OCI-LY7 (cell line): ENCODE data around the gene PPM1H. TPM values are rescaled to one million over a fixed set of nuclear protein-coding genes. Genes with fewer than 3 reads are reported as not detected.

Source experiments
- BruUV-seq: library from RNA; stranded (reverse); fragments of 400-500 nt; replicated peaks from 2 replicates; lab custom pipeline; 2021; lab: Mats Ljungman, UMichigan
- CTCF ChIA-PET: fragments of 300-600 bp; sonication (Branson Sonifier 250); formaldehyde crosslinking; loops from one replicate; lab custom pipeline; 2022; ENCODE audit warnings: antibody characterized with exemption; ENCODE audit not compliant: unreplicated experiment; lab: Charles Lee
- POLR2A ChIA-PET: fragments of 300-600 bp; sonication (Branson Sonifier 250); formaldehyde crosslinking; loops from one replicate; lab custom pipeline; 2022; ENCODE audit warnings: antibody characterized with exemption; lab: Charles Lee
- DNase-seq: peaks from one replicate; pipeline ENCODE4 v3.0.0-alpha.2; 2015; ENCODE audit warnings: low spot score
- H2AFZ ChIP-seq: fragments of 200-600 bp; sonication (generic), shearing (Covaris generic); 2 replicates; pipeline ENCODE4 v1.6.1; 2014; ENCODE audit warnings: mild to moderate bottlenecking, antibody characterized with exemption, low read length, moderate library complexity
- H3K27ac ChIP-seq: fragments of 200-600 bp; sonication (generic); 2 replicates; pipeline ENCODE4 v1.5.1; 2014; ENCODE audit warnings: mixed run types, low read depth, mild to moderate bottlenecking, moderate library complexity, low read length, inconsistent platforms; ENCODE audit not compliant: poor library complexity, severe bottlenecking
- H3K36me3 ChIP-seq: fragments of 200-600 bp; sonication (generic); 2 replicates; pipeline ENCODE4 v1.6.1; 2014; ENCODE audit warnings: mild to moderate bottlenecking, antibody characterized with exemption, low read length, moderate library complexity, mixed read lengths; ENCODE audit not compliant: insufficient read depth
- H3K4me1 ChIP-seq: fragments of 200-600 bp; sonication (generic); 2 replicates; pipeline ENCODE4 v1.5.1; 2014; ENCODE audit warnings: mild to moderate bottlenecking, low read length; ENCODE audit not compliant: insufficient read depth, poor library complexity, severe bottlenecking
- H3K4me2 ChIP-seq: fragments of 200-600 bp; sonication (generic); 2 replicates; pipeline ENCODE4 v1.6.1; 2014; ENCODE audit warnings: mild to moderate bottlenecking, low read length
- H3K4me3 ChIP-seq: fragments of 200-600 bp; sonication (generic); 2 replicates; pipeline ENCODE4 v1.5.1; 2014; ENCODE audit warnings: mild to moderate bottlenecking, low read depth, low read length; ENCODE audit not compliant: poor library complexity, severe bottlenecking
- H3K79me2 ChIP-seq: fragments of 200-600 bp; sonication (generic); 2 replicates; pipeline ENCODE4 v1.6.1; 2016; ENCODE audit warnings: low read depth, mild to moderate bottlenecking, low read length, moderate library complexity, mixed read lengths; ENCODE audit not compliant: insufficient read depth
- H3K9me2 ChIP-seq: fragments of 200-600 bp; sonication (generic); 2 replicates; pipeline ENCODE4 v1.6.1; 2016; ENCODE audit warnings: mild to moderate bottlenecking, low read length, mixed read lengths; ENCODE audit not compliant: insufficient read depth
- H3K9me3 ChIP-seq: fragments of 200-600 bp; sonication (generic); 2 replicates; pipeline ENCODE4 v1.6.1; 2014; ENCODE audit warnings: mild to moderate bottlenecking, mixed run types, low read length, mixed read lengths
- H4K20me1 ChIP-seq: fragments of 200-600 bp; sonication (generic); 2 replicates; pipeline ENCODE4 v1.6.1; 2014; ENCODE audit warnings: mild to moderate bottlenecking, antibody characterized with exemption, low read length, moderate library complexity, mixed read lengths; ENCODE audit not compliant: insufficient read depth
- CTCF ChIP-seq: fragments of 200-600 bp; sonication (generic); conservative IDR thresholded peaks from 2 replicates; pipeline ENCODE4 v1.5.1; 2014; ENCODE audit warnings: mild to moderate bottlenecking, antibody characterized with exemption, low read length, moderate library complexity, mixed read lengths
- EZH2phosphoT487 ChIP-seq: fragments of 200-600 bp; sonication (generic); IDR thresholded peaks from 2 replicates; pipeline ENCODE4 v1.6.1; 2018; ENCODE audit warnings: low read depth, borderline replicate concordance, mild to moderate bottlenecking, mixed run types, antibody characterized with exemption, low read length, moderate library complexity, mixed read lengths
- intact Hi-C: fragments of 100-400 bp; cut with micrococcal nuclease; formaldehyde crosslinking; loops from one replicate; pipeline ENCODE4 v1.10.0; 2022; ENCODE audit not compliant: unreplicated experiment
- total RNA-seq, 2 experiments: library from RNA; depleted of rRNA in 1 of 2; stranded (reverse); fragments of >200 nt in 1 of 2; shearing (Covaris generic) in 1 of 2; gene quantifications; 2 replicates each; pipeline ENCODE4 v1.2.3, GENCODE V29; 2014 to 2022

The PPM1H gene
- total RNA-seq, 2 experiments from 2014 or later: 2.0 to 3.4 TPM

GRCh38 chr12:62806893-62807292 is 128.1 kb downstream of the PPM1H start:
- ChIA-PET CTCF (no interaction called here), POLR2A (no interaction called here)
- no TSS peak for BruUV-seq
- no peaks in the 10 kb centered on the region for H3K9me3 ChIP-seq
- H4K20me1 ChIP-seq: no peaks in the 10 kb centered on the region
- H3K27ac ChIP-seq: no peak overlapping the region
- intact Hi-C loops: no loop called here
- no peak for DNase-seq
- H3K79me2 ChIP-seq: no peaks in the 10 kb centered on the region
- H3K9me2 ChIP-seq: no peaks in the 10 kb centered on the region
- H3K4me2 ChIP-seq: no peak overlapping the region
- no peak overlapping the region for H2AFZ ChIP-seq
- TF ChIP-seq EZH2phosphoT487 (no peak), CTCF (no peak)
- no peaks in the 10 kb centered on the region for H3K4me1 ChIP-seq
- H3K4me3 ChIP-seq: no peak overlapping the region
- H3K36me3 ChIP-seq: no peaks in the 10 kb centered on the region

GRCh38 chr12:62806244-62806836 is 128.6 kb downstream of the PPM1H start:
- Histone ChIP-seq H3K79me2 (no peaks in the 10 kb centered on the region), H3K4me1 (no peaks in the 10 kb centered on the region), H3K27ac (no peak overlapping the region), H2AFZ (no peak overlapping the region), H3K4me3 (no peak overlapping the region), H3K9me2 (no peaks in the 10 kb centered on the region), H3K36me3 (no peaks in the 10 kb centered on the region), H3K9me3 (no peaks in the 10 kb centered on the region), H4K20me1 (no peaks in the 10 kb centered on the region), H3K4me2 (no peak overlapping the region)
- BruUV-seq: no TSS peak
- intact Hi-C loops: no loop called here
- CTCF ChIA-PET: no interaction called here
- POLR2A ChIA-PET: interaction anchor here (0.6 kb wide), 1 partner anchor 13 kb away, joined by 3 read pairs; no protein-coding TSS in a partner anchor
- TF ChIP-seq CTCF: no peak
- no peak for TF ChIP-seq EZH2phosphoT487
- DNase-seq: no peak

- BruUV-seq: no TSS peak
- no peak for TF ChIP-seq CTCF
- no peak for TF ChIP-seq EZH2phosphoT487
- ChIA-PET CTCF (no interaction called here), POLR2A (interaction anchor here (0.6 kb wide), 1 partner anchor 12 kb away, joined by 3 read pairs; no protein-coding TSS in a partner anchor)
- H3K27ac ChIP-seq: no peak overlapping the region
- H3K9me3 ChIP-seq: no peaks in the 10 kb centered on the region
- no peaks in the 10 kb centered on the region for H4K20me1 ChIP-seq
- H3K4me2 ChIP-seq: no peak overlapping the region
- intact Hi-C loops: no loop called here
- DNase-seq: no peak
- H3K4me3 ChIP-seq: no peak overlapping the region
- no peaks in the 10 kb centered on the region for H3K79me2 ChIP-seq
- H2AFZ ChIP-seq: no peak overlapping the region
- no peaks in the 10 kb centered on the region for H3K9me2 ChIP-seq
- H3K36me3 ChIP-seq: no peaks in the 10 kb centered on the region
- H3K4me1 ChIP-seq: no peaks in the 10 kb centered on the region
Observed at GRCh38 chr12:62805517-62805916, 129.4 kb downstream of the PPM1H start.
